T-helper 2 cell treated with Interferon-gamma antibody and Interleukin-4, amounts not matched to agents 5 μg/mL and 100 μg/mL, for 36 hours (primary cell): Measurements from ENCODE around the gene DROSHA.
"Not testable (repeated sequence)": the region's sequence is repeated elsewhere in the genome, so short reads cannot be mapped to it uniquely, and the experiment has no call there.

Source experiments
- DNase-seq: peaks from one replicate; pipeline ENCODE4 v3.0.0; 2021; ENCODE audit warnings: low spot score
- H3K27ac Mint-ChIP-seq: one replicate; pipeline ENCODE4 v1.8.0; 2021; ENCODE audit warnings: mild to moderate bottlenecking, mixed read lengths
- H3K27me3 Mint-ChIP-seq: one replicate; pipeline ENCODE4 v1.8.0; 2021; ENCODE audit warnings: low read depth, mixed read lengths
- H3K36me3 Mint-ChIP-seq: one replicate; pipeline ENCODE4 v1.8.0; 2021; ENCODE audit warnings: low read depth, mixed read lengths
- H3K4me1 Mint-ChIP-seq: one replicate; pipeline ENCODE4 v1.8.0; 2021; ENCODE audit warnings: low read depth, mixed read lengths
- H3K4me3 Mint-ChIP-seq: one replicate; pipeline ENCODE4 v1.8.0; 2022; ENCODE audit warnings: mild to moderate bottlenecking, moderate library complexity, mixed read lengths
- H3K9me3 Mint-ChIP-seq: one replicate; pipeline ENCODE4 v1.8.0; 2021; ENCODE audit warnings: mixed read lengths

DROSHA gene

GRCh38 chr5:31551878-31552277 is 20.0 kb upstream of the DROSHA start:
- Mint-ChIP-seq H3K36me3 (peaks cover 71% of the 10 kb centered on the region), H3K27ac (no peak overlapping the region)

DNA sequence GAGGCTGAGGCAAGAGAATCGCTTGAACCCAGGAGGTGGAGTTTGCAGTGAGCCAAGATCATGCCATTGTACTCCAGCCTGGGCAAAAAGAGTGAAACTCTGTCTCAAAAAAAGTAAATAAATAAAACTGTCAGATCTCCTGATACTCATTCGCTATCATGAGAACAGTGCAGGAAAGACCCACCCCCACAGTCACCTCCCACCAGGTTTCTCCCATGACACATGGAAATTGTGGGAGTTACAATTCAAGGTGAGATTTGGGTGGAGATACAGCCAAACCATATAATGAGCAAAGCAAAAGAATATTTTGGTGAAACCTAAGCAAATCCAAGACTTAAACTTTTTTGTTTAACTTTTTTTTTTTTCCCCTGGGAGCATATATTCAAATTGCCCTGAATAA is 17.2 kb upstream of the DROSHA start:
- not testable (repeated sequence) for H3K27me3 Mint-ChIP-seq, H3K9me3 Mint-ChIP-seq, H3K4me1 Mint-ChIP-seq, H3K4me3 Mint-ChIP-seq, H3K27ac Mint-ChIP-seq
- peak; percentile 18 for DNase-seq
- peaks cover 72% of the 10 kb centered on the region for H3K36me3 Mint-ChIP-seq

More at GRCh38 chr5:31551878-31552277, 20.0 kb upstream of the DROSHA start:
- no peak for DNase-seq
- Mint-ChIP-seq H3K9me3 (peaks cover 5% of the 10 kb centered on the region), H3K4me3 (no peak overlapping the region), H3K4me1 (peaks cover 3% of the 10 kb centered on the region), H3K27me3 (no peaks in the 10 kb centered on the region)

- Mint-ChIP-seq H3K4me1 (peaks cover 18% of the 10 kb centered on the region), H3K9me3 (no peaks in the 10 kb centered on the region), H3K27me3 (no peaks in the 10 kb centered on the region), H3K36me3 (peaks cover 50% of the 10 kb centered on the region), H3K4me3 (no peak overlapping the region), H3K27ac (no peak overlapping the region)
- DNase-seq: no peak
Observed at GRCh38 chr5:31537851-31538250, 6.0 kb upstream of the DROSHA start.

- Mint-ChIP-seq H3K4me1 (peaks cover 18% of the 10 kb centered on the region), H3K36me3 (peaks cover 45% of the 10 kb centered on the region), H3K9me3 (no peaks in the 10 kb centered on the region), H3K27me3 (no peaks in the 10 kb centered on the region), H3K4me3 (no peak overlapping the region), H3K27ac (no peak overlapping the region)
- no peak for DNase-seq
Observed at GRCh38 chr5:31537349-31537748, 5.5 kb upstream of the DROSHA start.

DNA sequence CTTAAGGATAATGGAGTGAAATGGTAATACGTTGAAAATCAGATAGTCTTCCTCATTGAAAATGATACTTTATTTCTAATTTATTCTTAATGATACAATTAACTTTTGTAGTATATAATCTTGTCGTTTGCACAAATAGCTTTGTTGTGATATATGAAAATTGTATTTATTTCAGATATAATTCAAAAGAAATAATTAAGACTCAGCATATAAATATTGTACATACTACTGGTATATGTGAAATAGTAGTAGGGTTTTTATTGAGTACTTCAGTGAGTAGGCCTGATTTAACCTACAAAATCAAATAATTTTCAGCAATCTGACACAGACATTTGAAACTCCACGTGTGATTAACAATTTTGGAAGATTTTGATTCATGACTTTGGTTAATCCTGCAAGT is 5.0 kb upstream of the DROSHA start:
- no peaks in the 10 kb centered on the region for H3K27me3 Mint-ChIP-seq
- H3K4me1 Mint-ChIP-seq: peaks cover 18% of the 10 kb centered on the region
- DNase-seq: no peak
- H3K36me3 Mint-ChIP-seq: peaks cover 45% of the 10 kb centered on the region
- no peak overlapping the region for H3K4me3 Mint-ChIP-seq
- H3K9me3 Mint-ChIP-seq: no peaks in the 10 kb centered on the region
- no peak overlapping the region for H3K27ac Mint-ChIP-seq

DNA sequence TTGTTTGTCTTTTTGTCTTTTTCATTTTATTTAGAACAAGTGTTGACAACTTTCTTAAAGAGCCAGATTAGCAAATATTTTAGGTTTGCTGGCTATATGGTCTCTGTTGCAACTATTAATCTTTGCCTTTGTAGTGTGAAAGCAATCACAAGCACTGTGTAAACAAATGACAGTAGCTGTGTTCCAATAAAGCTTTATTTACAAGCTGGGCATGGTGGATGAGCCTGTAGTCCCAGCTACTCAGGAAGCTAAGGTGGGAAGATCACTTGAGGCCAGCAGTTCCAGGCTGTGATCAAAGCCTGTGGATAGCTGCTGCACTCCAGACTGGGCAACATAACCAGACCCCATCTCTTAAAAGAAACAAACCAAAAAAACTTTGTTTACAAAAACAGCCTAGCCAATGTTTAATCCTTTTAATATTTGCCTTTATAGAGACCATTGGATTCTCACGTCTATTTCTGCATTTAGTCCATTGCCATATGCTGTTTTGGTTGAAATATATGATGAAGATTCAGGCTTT is 2.7 kb upstream of the DROSHA start:
- Mint-ChIP-seq H3K27ac (no peak overlapping the region), H3K4me1 (peaks cover 30% of the 10 kb centered on the region), H3K36me3 (peaks cover 46% of the 10 kb centered on the region), H3K27me3 (no peaks in the 10 kb centered on the region), H3K9me3 (no peaks in the 10 kb centered on the region), H3K4me3 (peak overlapping the region; percentile 94)
- DNase-seq: no peak

DNA sequence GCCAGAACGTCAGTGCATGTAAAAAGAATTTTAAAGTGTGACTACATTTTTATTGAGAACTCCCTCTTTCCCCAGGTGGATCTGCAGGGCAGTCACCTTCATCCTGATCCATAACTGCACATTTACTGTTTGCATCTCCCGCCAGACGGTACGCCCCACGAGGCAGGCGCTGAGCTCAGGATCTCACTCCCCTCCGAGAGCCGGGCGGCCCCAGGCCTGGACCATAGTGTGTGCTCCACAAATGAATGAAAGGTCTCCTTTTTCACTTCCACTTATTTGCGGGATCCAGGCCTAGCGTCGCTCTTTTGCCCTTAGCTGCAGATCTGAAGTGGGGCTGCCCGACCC is 378 bp downstream of the DROSHA start:
- Mint-ChIP-seq H3K4me3 (peak overlapping the region; percentile 94), H3K27ac (peak overlapping the region; percentile 85), H3K4me1 (peaks cover 35% of the 10 kb centered on the region), H3K27me3 (no peaks in the 10 kb centered on the region), H3K9me3 (no peaks in the 10 kb centered on the region), H3K36me3 (peaks cover 59% of the 10 kb centered on the region)
- peak; percentile 24 for DNase-seq

GRCh38 chr5:31530541-31531265 is 1.2 kb downstream of the DROSHA start:
- peak overlapping the region; percentile 94 for H3K4me3 Mint-ChIP-seq
- no peak for DNase-seq
- no peaks in the 10 kb centered on the region for H3K9me3 Mint-ChIP-seq
- H3K36me3 Mint-ChIP-seq: peaks cover 60% of the 10 kb centered on the region
- H3K27ac Mint-ChIP-seq: peak overlapping the region; percentile 85
- H3K27me3 Mint-ChIP-seq: no peaks in the 10 kb centered on the region
- peaks cover 35% of the 10 kb centered on the region for H3K4me1 Mint-ChIP-seq

GRCh38 chr5:31523041-31523440 is 8.9 kb downstream of the DROSHA start:
- no peak overlapping the region for H3K27ac Mint-ChIP-seq
- no peaks in the 10 kb centered on the region for H3K9me3 Mint-ChIP-seq
- H3K4me1 Mint-ChIP-seq: peaks cover 4% of the 10 kb centered on the region
- DNase-seq: no peak
- H3K4me3 Mint-ChIP-seq: no peak overlapping the region
- no peaks in the 10 kb centered on the region for H3K27me3 Mint-ChIP-seq
- H3K36me3 Mint-ChIP-seq: peaks cover 54% of the 10 kb centered on the region

DNA sequence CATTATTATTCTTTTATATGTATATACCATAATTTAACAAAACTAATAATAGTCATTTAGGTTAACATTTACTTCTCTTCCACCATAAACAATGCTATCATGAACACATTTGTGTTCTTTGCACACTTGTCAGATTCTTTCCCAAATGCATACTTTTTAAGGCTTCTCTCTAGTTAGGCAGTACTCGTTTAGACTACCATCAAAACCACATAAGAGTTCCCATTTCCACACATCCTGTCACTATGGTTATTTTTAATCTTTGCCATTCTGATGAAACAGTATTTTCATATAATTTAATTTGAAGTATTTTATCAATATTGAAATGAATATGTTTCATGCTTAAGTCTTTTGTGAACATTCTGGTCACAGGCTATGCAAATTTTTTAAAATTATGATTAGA is 15.1 kb downstream of the DROSHA start:
- H3K4me1 Mint-ChIP-seq: peaks cover 5% of the 10 kb centered on the region
- no peaks in the 10 kb centered on the region for H3K27me3 Mint-ChIP-seq
- no peaks in the 10 kb centered on the region for H3K9me3 Mint-ChIP-seq
- peak overlapping the region; percentile 60 for H3K4me3 Mint-ChIP-seq
- no peak for DNase-seq
- H3K27ac Mint-ChIP-seq: no peak overlapping the region
- H3K36me3 Mint-ChIP-seq: peaks cover 49% of the 10 kb centered on the region

DNA sequence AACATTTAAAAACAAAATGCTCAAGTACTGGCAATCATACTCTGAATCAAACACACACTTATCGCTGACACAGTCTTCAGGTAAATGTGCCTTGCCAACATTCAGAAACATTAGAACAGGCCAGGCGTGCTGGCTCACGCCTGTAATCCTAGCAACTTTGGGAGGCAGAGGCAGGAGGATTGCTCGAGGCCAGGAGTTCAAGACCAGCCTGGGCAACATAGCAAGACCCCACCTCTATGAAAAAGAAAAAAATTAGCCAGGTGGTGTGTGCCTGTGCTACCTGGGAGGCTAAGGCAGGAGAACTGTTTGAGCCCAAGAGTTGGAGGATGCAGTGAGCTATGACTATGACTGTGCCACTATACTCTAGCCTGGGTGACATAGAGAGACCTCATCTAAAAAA is 20.6 kb downstream of the DROSHA start:
- Mint-ChIP-seq H3K9me3 (no peaks in the 10 kb centered on the region), H3K27me3 (no peaks in the 10 kb centered on the region), H3K27ac (no peak overlapping the region), H3K4me3 (no peak overlapping the region), H3K4me1 (no peaks in the 10 kb centered on the region), H3K36me3 (peaks cover 68% of the 10 kb centered on the region)
- DNase-seq: no peak

GRCh38 chr5:31504529-31504928 is 27.4 kb downstream of the DROSHA start:
- Mint-ChIP-seq H3K36me3 (peaks cover 63% of the 10 kb centered on the region), H3K4me1 (no peaks in the 10 kb centered on the region), H3K4me3 (no peak overlapping the region), H3K27me3 (no peaks in the 10 kb centered on the region), H3K9me3 (no peaks in the 10 kb centered on the region), H3K27ac (no peak overlapping the region)
- DNase-seq: no peak

DNA sequence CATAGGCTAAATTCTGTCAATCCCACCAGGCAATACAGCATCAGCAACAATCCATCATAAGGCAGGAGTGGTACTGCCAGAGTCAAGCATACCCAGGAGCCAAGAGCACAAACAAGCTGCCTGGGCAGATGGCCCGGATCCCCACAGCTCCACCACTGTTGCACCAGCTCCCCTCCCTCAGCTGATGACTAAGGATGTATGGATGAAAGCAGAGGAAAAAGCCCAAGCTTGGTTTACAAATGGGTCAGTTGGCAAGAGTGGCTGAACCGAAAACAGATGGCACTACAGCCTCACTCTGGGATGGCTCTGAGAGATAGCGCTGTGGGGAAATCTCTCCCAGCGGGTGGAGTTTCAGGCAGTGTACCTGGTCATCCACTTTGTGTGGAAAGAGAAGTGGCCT is 29.4 kb downstream of the DROSHA start:
- H3K4me3 Mint-ChIP-seq: no peak overlapping the region
- no peak overlapping the region for H3K27ac Mint-ChIP-seq
- no peak for DNase-seq
- no peaks in the 10 kb centered on the region for H3K4me1 Mint-ChIP-seq
- no peaks in the 10 kb centered on the region for H3K27me3 Mint-ChIP-seq
- H3K9me3 Mint-ChIP-seq: no peaks in the 10 kb centered on the region
- H3K36me3 Mint-ChIP-seq: peaks cover 60% of the 10 kb centered on the region

DNA sequence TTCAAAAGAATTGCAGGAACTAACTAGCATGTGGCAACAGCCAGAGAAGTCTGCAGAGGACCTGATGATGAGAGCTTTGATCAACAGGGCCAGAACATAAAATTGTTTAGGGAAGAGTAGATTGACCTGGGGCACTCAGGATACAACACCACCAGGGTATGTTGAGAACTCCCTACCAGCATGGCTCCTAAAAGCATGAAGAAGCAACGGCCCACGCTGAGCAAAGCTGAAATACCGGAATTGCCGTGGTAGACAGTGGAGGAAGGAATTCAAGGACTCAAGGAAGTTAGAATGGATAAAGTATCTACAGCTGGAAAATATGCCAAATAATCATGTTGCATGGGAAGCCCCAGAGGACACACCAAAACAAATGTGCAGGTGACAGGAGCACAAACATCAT is 31.6 kb downstream of the DROSHA start:
- Mint-ChIP-seq H3K36me3 (peaks cover 69% of the 10 kb centered on the region), H3K27me3 (no peaks in the 10 kb centered on the region), H3K4me3 (no peak overlapping the region), H3K4me1 (no peaks in the 10 kb centered on the region), H3K27ac (no peak overlapping the region), H3K9me3 (no peaks in the 10 kb centered on the region)
- no peak for DNase-seq

GRCh38 chr5:31496891-31497290 is 35.0 kb downstream of the DROSHA start:
- Mint-ChIP-seq H3K4me1 (no peaks in the 10 kb centered on the region), H3K4me3 (no peak overlapping the region), H3K27ac (no peak overlapping the region), H3K9me3 (no peaks in the 10 kb centered on the region), H3K36me3 (peaks cover 58% of the 10 kb centered on the region), H3K27me3 (no peaks in the 10 kb centered on the region)
- no peak for DNase-seq
